ENCODE results near the gene PGAP6. TPM values are rescaled to one million over a fixed set of nuclear protein-coding genes. Genes with fewer than 3 reads are reported as not detected.

PGAP6 gene
- polyA plus RNA-seq, 6 donors from 2014 or later, result 7.1 to 24.3 (median 17.2) TPM

DNA sequence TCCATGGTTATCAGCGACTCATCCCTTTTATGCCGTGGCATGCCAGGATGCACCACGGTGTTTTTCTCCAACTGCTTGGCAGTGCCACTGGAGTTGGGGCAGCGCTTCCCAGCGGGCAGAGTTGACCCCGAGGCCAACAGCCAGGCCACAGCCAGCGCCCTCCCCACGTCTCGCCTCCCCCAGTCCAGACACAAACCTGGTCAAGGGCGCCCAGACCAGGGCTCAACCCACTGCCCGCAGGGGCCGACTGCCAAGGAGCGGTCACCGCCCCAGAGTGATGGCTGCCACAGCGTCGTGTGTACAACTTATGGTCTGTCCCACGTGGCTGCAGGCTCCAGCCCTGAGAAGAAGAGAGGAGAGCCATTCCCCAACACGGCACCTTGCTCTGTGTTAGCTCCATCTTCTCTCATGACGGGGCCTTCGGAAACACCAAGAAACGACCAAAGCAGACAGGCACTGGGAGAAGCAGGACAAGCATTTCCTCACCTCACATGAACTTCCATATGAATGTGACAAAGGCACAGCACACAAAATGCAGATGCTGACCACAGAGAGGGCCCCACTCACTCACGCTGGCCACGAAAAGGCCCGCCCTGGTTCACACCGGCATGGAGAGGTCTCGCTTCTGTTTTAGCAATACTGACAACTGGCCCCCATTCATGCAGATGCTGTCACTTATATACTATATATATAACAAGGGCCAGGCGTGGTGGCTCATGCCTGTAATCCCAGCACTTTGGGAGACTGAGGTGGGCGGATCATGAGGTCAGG, 56.2 kb downstream of the PGAP6 start:
- no peak for DNase-seq
- Mint-ChIP-seq H3K36me3 (no peaks in the 10 kb centered on the region), H3K9me3 (no peaks in the 10 kb centered on the region), H3K27me3 (no peaks in the 10 kb centered on the region), H3K4me1 (peaks cover 33 to 54% (median 41%) of the 10 kb centered on the region in 3 donors), H3K4me3 (peak overlapping the region; percentile 79 to 92 (median 86)), H3K27ac (peak overlapping the region in 5 of 6 donors; percentile 90 to 98 (median 96))
- ATAC-seq (ENCODE audit: low read depth in 2 of 2), result no peak

DNA sequence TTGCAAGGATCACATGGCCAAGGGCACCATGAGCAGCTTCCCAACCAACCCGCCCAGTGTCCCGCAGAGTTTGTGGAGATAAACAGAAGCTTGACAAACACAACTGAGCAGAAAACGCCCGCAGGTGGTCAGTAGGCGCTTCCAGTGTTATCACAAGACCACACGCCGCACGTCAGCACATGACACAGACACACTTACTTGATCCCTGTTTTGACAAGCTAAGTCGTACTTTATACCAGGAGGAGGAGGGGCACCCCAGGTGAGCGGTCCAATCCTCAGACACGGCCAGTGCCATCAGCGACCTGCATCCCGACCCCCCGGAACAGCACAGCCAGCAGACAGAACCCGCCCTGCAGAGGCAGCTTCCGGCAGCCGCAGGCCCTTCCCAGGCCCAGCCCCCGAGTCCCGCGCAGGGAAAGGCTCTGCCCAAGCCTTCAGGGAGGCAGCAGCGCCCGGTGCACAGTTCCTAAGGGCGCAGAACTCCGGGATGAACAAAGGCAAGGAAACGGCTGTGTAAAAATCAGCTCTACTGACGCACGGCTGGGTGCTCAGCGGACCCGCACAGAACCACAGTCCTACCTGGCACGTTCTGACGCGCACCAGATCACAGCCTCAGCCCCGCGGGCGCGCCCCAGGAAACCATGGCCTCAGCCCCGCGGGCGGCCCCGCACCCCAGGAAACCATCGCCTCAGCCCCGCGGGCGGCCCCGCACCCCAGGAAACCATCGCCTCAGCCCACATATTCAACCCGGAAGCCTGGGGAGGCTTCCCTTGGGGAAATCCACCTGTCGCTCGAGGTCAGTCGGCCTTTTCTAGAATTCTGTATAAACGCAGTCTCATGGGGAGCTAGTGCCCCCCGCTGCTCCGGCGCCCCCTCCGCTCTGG, 57.1 kb downstream of the PGAP6 start:
- ATAC-seq (ENCODE audit: low read depth in 2 of 2) (peak; percentile 90 to 92), DNase-seq (peak; percentile 87)
- Mint-ChIP-seq H3K4me1 (peaks cover 33 to 55% (median 41%) of the 10 kb centered on the region in 3 donors), H3K9me3 (no peaks in the 10 kb centered on the region), H3K27ac (peak overlapping the region; percentile 90 to 98 (median 94)), H3K4me3 (peak overlapping the region; percentile 79 to 92 (median 86)), H3K36me3 (no peaks in the 10 kb centered on the region), H3K27me3 (no peaks in the 10 kb centered on the region)

DNA sequence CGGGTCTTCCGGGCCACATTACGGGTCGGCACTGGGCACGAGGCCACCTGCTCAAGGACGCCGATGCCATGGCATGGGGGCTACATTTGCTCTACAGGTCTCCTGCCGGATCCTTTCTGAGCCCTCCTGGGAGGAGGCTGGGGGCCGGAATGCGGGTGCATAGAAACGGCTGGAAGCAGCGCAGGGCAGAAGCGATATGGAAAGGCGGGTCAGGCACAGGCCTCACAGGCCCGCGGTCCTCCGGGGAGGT, 57.7 kb downstream of the PGAP6 start:
- DNase-seq, result no peak

DNA sequence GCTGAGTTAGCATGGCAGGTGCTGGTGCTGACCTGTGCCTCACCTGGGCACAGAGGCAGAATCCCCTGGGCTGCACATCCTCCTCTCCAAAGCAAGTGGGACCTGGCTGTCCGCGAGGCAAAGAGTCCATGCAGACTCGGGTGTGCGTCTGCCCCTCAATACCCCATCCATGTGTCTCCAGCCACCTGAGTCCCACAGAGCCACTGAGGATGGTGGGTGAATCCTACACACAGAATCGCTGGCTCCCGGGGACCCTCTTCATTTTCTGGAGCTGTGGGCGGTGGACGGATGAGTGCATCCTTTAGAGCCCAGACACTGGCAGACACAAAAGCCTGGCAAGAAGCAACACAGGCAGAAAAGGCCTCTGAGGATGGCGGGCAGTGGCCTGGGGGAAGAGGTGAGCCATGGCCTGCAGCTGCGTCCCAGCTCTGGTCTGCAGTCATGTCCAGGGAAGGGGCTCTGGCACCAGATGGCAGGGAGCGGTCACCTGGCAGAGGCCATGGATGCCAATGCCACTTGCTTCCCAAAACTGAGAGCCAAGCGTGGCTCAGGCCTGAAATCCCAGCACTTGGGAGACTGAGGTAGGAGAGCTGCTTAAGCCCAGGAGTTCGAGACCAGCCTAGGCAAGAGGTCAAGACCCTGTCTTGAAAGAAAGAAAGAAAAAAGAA, 59.2 kb downstream of the PGAP6 start:
- Mint-ChIP-seq H3K4me1 (peaks cover 41 to 69% (median 50%) of the 10 kb centered on the region in 3 donors), H3K4me3 (peak overlapping the region in 4 of 8 donors; percentile 59 to 83 (median 75)), H3K9me3 (no peaks in the 10 kb centered on the region), H3K36me3 (no peaks in the 10 kb centered on the region), H3K27me3 (no peaks in the 10 kb centered on the region), H3K27ac (peak overlapping the region; percentile 24 to 96 (median 92))
- no peak for DNase-seq
- ATAC-seq (ENCODE audit: low read depth in 2 of 2), result no peak

More for the DNA sequence above, 57.7 kb downstream of the PGAP6 start:
- no peaks in the 10 kb centered on the region for H3K9me3 Mint-ChIP-seq
- H3K27ac Mint-ChIP-seq, result peak overlapping the region; percentile 90 to 98 (median 94)
- peaks cover 35 to 57% (median 45%) of the 10 kb centered on the region in 3 donors for H3K4me1 Mint-ChIP-seq
- peak overlapping the region; percentile 79 to 92 (median 86) for H3K4me3 Mint-ChIP-seq
- no peaks in the 10 kb centered on the region for H3K27me3 Mint-ChIP-seq
- ATAC-seq (ENCODE audit: low read depth in 2 of 2), result no peak
- no peaks in the 10 kb centered on the region for H3K36me3 Mint-ChIP-seq

DNA sequence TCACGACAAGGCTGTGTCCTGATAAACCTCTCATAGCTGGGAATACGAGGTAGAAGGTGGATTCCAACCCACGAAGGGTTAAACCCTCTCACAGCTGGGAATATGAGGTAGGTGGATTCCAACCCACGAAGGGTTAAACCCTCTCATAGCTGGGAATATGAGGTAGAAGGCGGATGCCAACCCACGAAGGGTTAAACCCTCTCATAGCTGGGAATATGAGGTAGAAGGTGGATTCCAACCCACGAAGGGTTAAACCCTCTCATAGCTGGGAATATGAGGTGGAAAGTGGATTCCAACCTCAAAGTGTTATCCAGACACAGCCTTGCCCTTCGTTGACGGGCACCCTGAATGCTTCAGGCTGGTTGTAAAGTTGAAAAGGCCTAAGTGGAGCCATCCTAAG, 60.2 kb downstream of the PGAP6 start:
- peak overlapping the region in 1 of 8 donors; percentile 68 for H3K4me3 Mint-ChIP-seq
- ATAC-seq (ENCODE audit: low read depth in 2 of 2) (no peak), DNase-seq (no peak)
- H3K27ac Mint-ChIP-seq, result peak overlapping the region in 5 of 6 donors; percentile 20 to 96 (median 81)
- H3K36me3 Mint-ChIP-seq, result no peaks in the 10 kb centered on the region
- H3K4me1 Mint-ChIP-seq, result peaks cover 41 to 63% (median 50%) of the 10 kb centered on the region in 3 donors
- no peaks in the 10 kb centered on the region for H3K27me3 Mint-ChIP-seq
- no peaks in the 10 kb centered on the region for H3K9me3 Mint-ChIP-seq

Other genes starting within 250 kb of the PGAP6 start
- gene NPRL3, start 243.3 kb downstream of the PGAP6 start, polyA plus RNA-seq (ENCODE audit: low read depth in 6 of 6), result 10 to 100 TPM in 5 of 6 donors, 1 to 10 TPM in 1; 8.1 to 17.1 (median 11.2) TPM
- gene HBZ, start 229.3 kb downstream of the PGAP6 start, polyA plus RNA-seq (ENCODE audit: low read depth in 6 of 6), result not detected
- gene HBM, start 216.0 kb downstream of the PGAP6 start, polyA plus RNA-seq (ENCODE audit: low read depth in 6 of 6), result not detected
- gene HBA2, start 209.1 kb downstream of the PGAP6 start, polyA plus RNA-seq (ENCODE audit: low read depth in 6 of 6), result 1,000 to 10,000 TPM in 2 of 6 donors, 100 to 1,000 TPM in 4; 184 to 1,142 (median 693) TPM
- 100 to 1,000 TPM in 3 of 6 donors, 10 to 100 TPM in 3; 42.8 to 256 (median 100) TPM for gene HBA1, start 205.3 kb downstream of the PGAP6 start, polyA plus RNA-seq (ENCODE audit: low read depth in 6 of 6)
- not detected for gene HBQ1, start 201.5 kb downstream of the PGAP6 start, polyA plus RNA-seq (ENCODE audit: low read depth in 6 of 6)
- 10 to 100 TPM in 5 of 6 donors, 1 to 10 TPM in 1; 9.6 to 20.4 (median 12.8) TPM for gene LUC7L, start 152.5 kb downstream of the PGAP6 start, polyA plus RNA-seq (ENCODE audit: low read depth in 6 of 6)
- gene FAM234A, start 147.2 kb downstream of the PGAP6 start, polyA plus RNA-seq (ENCODE audit: low read depth in 6 of 6), result 10 to 100 TPM; 19.3 to 28.7 (median 24.5) TPM
- under 1 TPM in 1 of 6 donors, not detected in 5; 0.14 TPM for gene RGS11, start 106.0 kb downstream of the PGAP6 start, polyA plus RNA-seq (ENCODE audit: low read depth in 6 of 6)
- not detected for gene ARHGDIG, start 101.4 kb downstream of the PGAP6 start, polyA plus RNA-seq (ENCODE audit: low read depth in 6 of 6)
- gene PDIA2, start 98.8 kb downstream of the PGAP6 start, polyA plus RNA-seq (ENCODE audit: low read depth in 6 of 6), result not detected
- gene AXIN1, start 29.3 kb downstream of the PGAP6 start, polyA plus RNA-seq (ENCODE audit: low read depth in 6 of 6), result 1 to 10 TPM in 5 of 6 donors, under 1 TPM in 1; 0.93 to 2.7 (median 1.9) TPM
- 10 to 100 TPM; 60.1 to 76.8 (median 65.7) TPM for gene MRPL28, start 11.4 kb downstream of the PGAP6 start, polyA plus RNA-seq (ENCODE audit: low read depth in 6 of 6)
- 100 to 1,000 TPM in 1 of 6 donors, 10 to 100 TPM in 5; 56.9 to 104 (median 65.1) TPM for gene NME4, start 15.2 kb upstream of the PGAP6 start, polyA plus RNA-seq (ENCODE audit: low read depth in 6 of 6)
- 1 to 10 TPM; 3.8 to 9.4 (median 5.2) TPM for gene DECR2, start 19.9 kb upstream of the PGAP6 start, polyA plus RNA-seq (ENCODE audit: low read depth in 6 of 6)
- gene RAB11FIP3, start 43.7 kb upstream of the PGAP6 start, polyA plus RNA-seq (ENCODE audit: low read depth in 6 of 6), result 1 to 10 TPM; 1.0 to 4.8 (median 1.9) TPM
- 10 to 100 TPM in 1 of 6 donors, 1 to 10 TPM in 5; 4.3 to 11.0 (median 5.0) TPM for gene CAPN15, start 145.7 kb upstream of the PGAP6 start, polyA plus RNA-seq (ENCODE audit: low read depth in 6 of 6)
- not detected for gene PRR35, start 178.4 kb upstream of the PGAP6 start, polyA plus RNA-seq (ENCODE audit: low read depth in 6 of 6)
- 1 to 10 TPM in 4 of 6 donors, under 1 TPM in 2; 0.90 to 3.4 (median 1.9) TPM for gene NHLRC4, start 185.0 kb upstream of the PGAP6 start, polyA plus RNA-seq (ENCODE audit: low read depth in 6 of 6)
- gene PIGQ, start 188.0 kb upstream of the PGAP6 start, polyA plus RNA-seq (ENCODE audit: low read depth in 6 of 6), result 10 to 100 TPM in 5 of 6 donors, 1 to 10 TPM in 1; 4.5 to 22.2 (median 12.7) TPM
- 10 to 100 TPM in 2 of 6 donors, 1 to 10 TPM in 4; 6.8 to 14.5 (median 9.4) TPM for gene RAB40C, start 208.1 kb upstream of the PGAP6 start, polyA plus RNA-seq (ENCODE audit: low read depth in 6 of 6)
- gene WFIKKN1, start 249.0 kb upstream of the PGAP6 start, polyA plus RNA-seq (ENCODE audit: low read depth in 6 of 6), result not detected

All from naive B cell (primary cell).